ENCODE results near the gene SH2D7.
A peak's percentile ranks its signal among the peaks of the same experiment; 100 is the strongest.

DNA sequence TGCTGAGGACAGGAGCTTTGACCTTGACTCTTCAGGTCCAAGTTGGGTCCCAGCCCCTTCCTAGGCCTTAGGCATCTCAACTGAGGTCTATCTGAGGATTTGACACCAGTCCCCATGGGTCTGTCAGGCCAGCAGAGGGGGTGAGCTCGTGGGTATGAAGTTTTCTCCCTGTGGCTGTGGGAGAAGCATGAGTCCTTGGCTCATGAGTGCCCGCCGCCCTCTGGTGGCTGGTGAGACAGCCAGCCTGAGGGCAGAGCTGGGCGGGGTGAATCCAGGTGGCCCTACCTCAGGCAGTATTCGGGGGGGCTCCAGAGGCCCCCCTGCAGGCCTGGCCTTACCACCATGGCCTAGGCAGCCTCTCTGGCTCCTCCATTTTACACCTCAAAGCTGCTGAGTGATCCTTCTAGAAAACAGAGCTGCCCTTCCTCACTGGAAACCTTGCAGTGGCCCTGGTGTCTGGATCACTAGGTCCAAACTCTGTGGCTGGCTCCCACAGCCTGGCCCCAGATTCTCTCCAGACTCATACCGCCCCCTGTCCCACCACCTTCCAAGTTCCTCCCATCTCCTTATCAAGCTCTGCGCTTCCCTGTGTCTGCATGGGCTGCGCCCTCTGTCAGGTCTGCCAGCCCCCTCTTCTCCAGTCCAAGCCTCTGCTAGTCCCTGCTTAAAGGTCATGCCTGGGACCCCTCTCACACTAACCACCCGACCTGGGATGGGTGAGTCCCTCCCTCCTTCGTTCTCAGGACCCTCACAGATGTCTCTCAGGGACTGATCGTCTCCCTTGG lies 16.1 kb downstream of the SH2D7 start:
- TF ChIP-seq, protein P1, sequence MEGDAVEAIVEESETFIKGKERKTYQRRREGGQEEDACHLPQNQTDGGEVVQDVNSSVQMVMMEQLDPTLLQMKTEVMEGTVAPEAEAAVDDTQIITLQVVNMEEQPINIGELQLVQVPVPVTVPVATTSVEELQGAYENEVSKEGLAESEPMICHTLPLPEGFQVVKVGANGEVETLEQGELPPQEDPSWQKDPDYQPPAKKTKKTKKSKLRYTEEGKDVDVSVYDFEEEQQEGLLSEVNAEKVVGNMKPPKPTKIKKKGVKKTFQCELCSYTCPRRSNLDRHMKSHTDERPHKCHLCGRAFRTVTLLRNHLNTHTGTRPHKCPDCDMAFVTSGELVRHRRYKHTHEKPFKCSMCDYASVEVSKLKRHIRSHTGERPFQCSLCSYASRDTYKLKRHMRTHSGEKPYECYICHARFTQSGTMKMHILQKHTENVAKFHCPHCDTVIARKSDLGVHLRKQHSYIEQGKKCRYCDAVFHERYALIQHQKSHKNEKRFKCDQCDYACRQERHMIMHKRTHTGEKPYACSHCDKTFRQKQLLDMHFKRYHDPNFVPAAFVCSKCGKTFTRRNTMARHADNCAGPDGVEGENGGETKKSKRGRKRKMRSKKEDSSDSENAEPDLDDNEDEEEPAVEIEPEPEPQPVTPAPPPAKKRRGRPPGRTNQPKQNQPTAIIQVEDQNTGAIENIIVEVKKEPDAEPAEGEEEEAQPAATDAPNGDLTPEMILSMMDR (IDR thresholded peaks at IDR 0.05), result peak; percentile 92
- TF ChIP-seq ZFX (IDR thresholded peaks at IDR 0.05; ENCODE audit: borderline replicate concordance), result no peak
